GM18867 (cell line): ENCODE results near the gene CDK11A.

Source experiments
- ATAC-seq: cut with Tn5 transposase; IDR thresholded peaks from one replicate; pipeline ENCODE4 v1.9.1; 2021; ENCODE audit warnings: mild to moderate bottlenecking, moderate library complexity; ENCODE audit not compliant: unreplicated experiment

Gene CDK11A

DNA sequence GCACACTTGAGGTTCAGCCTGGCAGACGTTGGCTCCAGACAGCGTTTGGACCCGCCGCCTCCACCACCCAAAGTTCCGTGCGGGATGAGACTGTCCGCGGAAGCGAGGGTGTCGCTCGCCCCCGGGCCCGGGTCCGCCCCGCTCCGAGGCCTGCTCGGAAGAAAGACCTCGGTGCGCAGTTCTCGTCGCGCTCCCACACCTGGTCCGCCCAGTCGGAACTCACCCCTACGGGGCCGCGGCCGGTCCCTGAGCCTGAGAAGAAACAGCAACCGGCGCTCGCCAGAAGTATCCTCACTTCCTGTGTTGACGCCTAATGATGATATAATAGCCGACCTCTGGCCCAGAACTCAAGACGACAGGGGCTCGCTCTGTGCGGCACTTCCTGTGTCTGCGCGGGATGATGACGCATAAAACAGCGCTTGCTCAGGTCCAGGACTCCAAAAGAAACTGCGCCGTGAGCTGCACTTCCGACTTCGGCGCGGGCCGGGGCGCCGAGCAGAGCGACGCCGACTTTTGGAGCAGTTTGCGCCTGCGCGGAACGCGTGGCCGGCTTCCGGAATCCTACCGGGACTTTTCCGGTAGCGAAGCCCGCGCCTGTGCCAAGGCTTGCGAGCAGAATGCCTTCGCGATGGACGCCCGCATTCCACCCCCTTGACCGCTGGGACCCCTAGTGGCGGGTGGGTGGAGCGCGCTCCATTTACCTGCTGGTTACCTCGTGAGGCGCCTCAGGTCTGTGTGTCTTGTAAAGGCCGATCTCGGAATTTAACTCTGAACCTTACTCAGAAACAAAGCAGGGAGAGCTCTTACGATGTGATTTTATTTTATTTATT is at the start of gene CDK11A:
Gene CDK11A, minus strand, starts transcription at position 323 of the 830 bp plus-strand sequence. CDS start 1,539 bp downstream, outside the sequence.
- peak; percentile 91 for ATAC-seq

- no peak for ATAC-seq
Measured at GRCh38 chr1:1773874-1774273, 49.7 kb upstream of the CDK11A start.

- ATAC-seq: no peak
Measured at GRCh38 chr1:1771096-1771495, 46.9 kb upstream of the CDK11A start.

- no peak for ATAC-seq
Measured at GRCh38 chr1:1770102-1770501, 45.9 kb upstream of the CDK11A start.

- ATAC-seq: no peak
Measured at GRCh38 chr1:1768249-1768992, 44.3 kb upstream of the CDK11A start.

- ATAC-seq: no peak
Measured at GRCh38 chr1:1764876-1765470, 40.8 kb upstream of the CDK11A start.

DNA sequence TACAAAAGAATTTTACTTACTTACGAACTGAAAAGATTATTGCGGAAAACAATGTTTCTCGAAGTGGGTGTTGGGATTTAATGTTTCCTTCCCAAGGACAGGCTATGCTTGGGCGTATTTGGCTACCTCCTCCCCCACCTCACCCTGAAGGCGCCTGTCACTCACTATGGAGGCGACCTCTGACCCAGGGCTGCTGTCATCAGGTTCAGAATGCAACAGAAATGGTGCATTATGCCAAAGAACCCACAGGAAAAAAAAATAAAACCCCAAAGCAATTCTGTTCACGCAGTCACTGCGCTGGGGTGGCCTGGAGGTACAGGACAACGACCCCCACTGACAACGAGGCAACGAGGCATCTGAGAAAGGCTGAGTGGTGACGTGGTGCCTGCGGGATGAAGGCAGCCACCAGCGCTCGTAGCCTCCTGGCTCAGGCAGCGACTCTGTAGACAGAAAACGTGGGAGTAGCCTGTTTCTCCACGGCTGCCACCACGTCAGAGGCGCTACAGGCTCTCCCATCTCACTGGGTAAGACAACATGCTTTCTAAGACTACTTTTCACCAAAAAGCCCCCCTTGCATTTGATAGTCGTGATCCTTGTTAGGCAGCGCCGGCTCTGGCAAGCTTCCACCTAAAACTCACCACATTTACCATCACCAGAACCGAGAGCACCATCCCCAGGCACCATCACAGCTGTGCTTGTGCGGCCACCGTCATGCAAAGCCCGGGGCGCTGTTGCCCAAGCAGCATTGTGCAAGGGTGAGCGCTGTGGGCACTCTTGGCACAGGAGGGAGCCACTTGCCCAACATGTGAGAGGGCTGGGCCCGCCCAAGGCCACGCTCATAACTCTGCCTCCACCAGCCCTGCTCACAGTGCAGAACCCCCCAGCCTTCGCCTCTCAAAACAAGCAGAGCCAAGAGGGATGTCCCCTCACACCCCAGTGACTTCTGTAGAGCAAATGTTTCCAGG is 39.8 kb upstream of the CDK11A start:
- no peak for ATAC-seq

GRCh38 chr1:1761504-1762376 is 37.6 kb upstream of the CDK11A start:
- ATAC-seq: no peak

GRCh38 chr1:1760715-1761114 is 36.6 kb upstream of the CDK11A start:
- ATAC-seq: no peak

DNA sequence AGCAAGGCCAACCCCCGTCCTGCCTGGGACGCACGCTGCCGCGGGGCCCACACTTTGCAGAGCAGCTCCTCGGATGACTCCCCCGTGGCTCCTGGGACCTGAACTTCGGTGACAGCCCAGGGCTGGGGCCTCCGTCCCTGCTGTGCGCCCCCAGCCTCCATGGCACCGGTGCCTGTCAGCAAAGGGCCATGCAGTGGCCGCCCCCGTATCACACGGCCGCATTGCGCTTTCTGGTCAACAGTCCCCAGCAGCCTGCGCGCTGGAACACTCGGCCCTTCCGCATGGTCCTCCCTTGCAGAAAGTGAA is 36.1 kb upstream of the CDK11A start:
- no peak for ATAC-seq

DNA sequence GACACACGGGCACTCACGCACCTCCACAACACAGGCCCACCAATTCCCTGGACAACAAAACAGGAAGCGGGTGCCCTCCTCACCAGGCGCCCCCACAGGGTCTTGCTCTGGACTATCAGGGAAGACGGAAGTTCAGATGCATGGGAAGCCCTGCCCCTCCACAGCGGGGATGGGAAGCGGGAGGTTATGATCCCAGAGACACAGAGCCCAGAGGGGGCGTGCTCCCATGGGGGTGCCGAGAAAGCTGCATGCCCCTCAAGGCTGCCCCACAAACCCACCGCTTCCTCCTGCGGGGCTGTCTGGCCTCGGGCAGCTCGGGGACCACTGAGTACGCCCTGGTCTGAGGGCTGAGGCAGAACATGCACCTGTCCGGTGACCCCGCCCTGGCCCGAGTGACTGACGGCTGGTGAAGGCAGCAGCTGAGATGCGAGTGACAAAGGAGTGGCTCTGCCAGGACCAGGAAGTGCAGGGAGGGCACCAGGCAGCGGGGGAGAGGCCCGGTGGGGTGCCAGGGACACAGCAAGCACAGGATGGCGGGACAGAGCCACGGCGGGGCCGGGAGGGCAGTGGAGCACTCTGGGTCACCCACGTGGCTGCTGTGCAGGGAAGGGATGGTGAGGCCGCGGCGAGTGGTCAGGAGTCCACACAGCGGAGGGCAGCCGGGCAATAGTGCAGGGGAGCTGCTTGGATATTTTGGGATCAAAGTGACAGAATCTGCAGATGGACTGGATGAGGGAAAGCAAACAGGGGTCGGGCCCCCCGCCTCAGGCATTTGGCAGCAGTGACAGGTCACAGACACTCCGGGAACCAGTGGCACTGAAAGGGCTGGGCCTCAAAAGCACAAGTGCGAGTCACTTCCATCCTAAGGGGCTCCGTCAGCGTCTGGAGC is 35.5 kb upstream of the CDK11A start:
- no peak for ATAC-seq

- ATAC-seq: no peak
Measured at GRCh38 chr1:1758692-1759455, 34.7 kb upstream of the CDK11A start.

DNA sequence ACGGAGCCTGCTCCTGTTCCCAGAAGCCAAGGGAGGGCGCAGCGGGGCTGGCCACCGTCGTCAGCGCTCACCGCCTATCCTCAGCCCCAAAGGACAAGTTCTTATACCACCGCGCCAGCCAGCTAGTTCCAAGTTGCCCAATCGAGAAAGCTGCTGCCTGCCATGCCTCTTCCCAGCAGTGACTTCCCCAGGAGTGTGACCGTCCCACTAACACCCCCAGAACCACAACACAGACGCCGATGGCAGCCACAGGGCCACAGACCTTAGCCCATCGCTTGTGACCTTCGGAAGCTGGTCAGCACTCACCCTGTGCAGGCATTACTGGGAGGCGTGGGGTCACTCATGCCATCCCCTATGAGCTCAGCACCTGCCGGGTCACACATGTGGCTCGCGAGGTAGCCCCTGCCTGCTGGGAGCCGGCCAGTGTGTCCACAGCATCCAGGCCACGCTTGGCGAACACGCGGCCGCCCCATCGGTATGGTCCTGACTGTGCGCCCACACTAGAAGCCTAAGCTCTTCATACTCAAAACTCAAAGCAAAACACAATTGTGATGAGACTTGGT is 34.0 kb upstream of the CDK11A start:
- ATAC-seq: no peak

DNA sequence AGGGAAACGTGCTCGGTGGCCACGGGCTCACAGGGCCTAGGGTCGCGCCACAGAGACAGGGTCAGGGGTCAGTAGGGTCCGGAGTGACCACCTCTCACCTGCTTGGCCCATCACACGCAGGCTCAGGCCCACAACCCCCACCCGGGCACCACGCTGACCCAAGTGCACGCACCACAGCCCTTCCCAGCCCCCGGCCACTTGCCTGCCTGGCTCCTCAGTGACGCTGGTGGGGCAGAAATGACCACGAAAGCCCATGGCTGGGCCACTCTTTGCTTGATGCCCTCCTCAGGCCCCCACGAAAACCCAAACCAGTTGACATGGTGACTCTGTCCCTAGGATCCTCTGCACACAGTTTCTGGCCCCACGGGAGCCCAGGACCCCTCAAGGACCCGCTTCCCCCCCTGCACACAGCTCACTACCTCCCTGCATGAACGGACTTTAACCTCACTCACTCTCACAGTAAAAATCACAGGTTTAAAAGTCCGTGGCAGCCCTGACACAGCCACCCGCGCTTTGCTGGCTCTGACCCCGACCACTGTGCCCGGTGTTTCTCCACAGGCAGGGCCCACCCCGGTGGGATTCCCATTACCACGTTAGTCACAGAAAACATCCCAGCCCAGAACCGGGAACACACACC is 33.4 kb upstream of the CDK11A start:
- ATAC-seq: no peak

GRCh38 chr1:1756661-1757421 is 32.7 kb upstream of the CDK11A start:
- no peak for ATAC-seq

GRCh38 chr1:1755852-1756251 is 31.7 kb upstream of the CDK11A start:
- ATAC-seq: no peak

DNA sequence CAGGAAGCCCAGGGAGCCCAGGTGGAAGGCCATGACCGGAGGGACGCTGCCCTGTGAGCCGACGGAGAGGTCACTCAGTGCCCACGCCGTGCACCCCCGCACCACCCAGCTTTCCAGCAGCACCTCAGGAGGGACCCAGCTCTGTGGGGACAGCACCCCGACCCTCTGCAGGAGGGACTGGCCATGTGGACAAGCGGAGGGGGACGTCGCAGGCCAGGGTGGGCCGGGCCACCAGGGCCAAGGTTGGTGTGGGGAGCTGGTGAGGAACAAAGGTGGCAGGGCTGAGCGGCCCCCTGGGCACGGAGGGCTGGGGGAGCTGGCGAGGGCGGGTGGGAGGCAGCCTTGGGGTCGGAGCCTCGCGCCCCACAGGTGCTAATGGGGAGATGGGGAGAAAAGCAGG is 31.3 kb upstream of the CDK11A start:
- no peak for ATAC-seq
